PFSK-1 (cell line): ENCODE data around the gene NRM.

Experiments used
- POLR2AphosphoS5 ChIP-seq: IDR thresholded peaks from 2 replicates; pipeline ENCODE4 v1.6.1; 2012; ENCODE audit warnings: low read depth, mild to moderate bottlenecking, control low read depth, low read length, moderate library complexity
- SIN3A ChIP-seq: IDR thresholded peaks from 2 replicates; pipeline ENCODE4 v1.6.1; 2012; ENCODE audit warnings: mild to moderate bottlenecking, low read length, moderate library complexity, borderline replicate concordance; ENCODE audit not compliant: insufficient read depth
- TAF1 ChIP-seq: IDR thresholded peaks from 2 replicates; pipeline ENCODE4 v1.6.1; 2012; ENCODE audit warnings: low read length, control low read depth, borderline replicate concordance; ENCODE audit not compliant: insufficient read depth
- TF ChIP-seq, protein P1 (sequence below), 2 experiments: IDR thresholded peaks; 2 replicates each; pipeline versions ENCODE4 v1.6.1 to v1.8.0; 2011 to 2012; ENCODE audit warnings: low read depth in 2 of 2, low read length in 2 of 2, control low read depth in 1 of 2, inconsistent platforms in 1 of 2, mild to moderate bottlenecking in 1 of 2, moderate library complexity in 1 of 2; ENCODE audit not compliant: insufficient read depth in 1 of 2

DNA sequence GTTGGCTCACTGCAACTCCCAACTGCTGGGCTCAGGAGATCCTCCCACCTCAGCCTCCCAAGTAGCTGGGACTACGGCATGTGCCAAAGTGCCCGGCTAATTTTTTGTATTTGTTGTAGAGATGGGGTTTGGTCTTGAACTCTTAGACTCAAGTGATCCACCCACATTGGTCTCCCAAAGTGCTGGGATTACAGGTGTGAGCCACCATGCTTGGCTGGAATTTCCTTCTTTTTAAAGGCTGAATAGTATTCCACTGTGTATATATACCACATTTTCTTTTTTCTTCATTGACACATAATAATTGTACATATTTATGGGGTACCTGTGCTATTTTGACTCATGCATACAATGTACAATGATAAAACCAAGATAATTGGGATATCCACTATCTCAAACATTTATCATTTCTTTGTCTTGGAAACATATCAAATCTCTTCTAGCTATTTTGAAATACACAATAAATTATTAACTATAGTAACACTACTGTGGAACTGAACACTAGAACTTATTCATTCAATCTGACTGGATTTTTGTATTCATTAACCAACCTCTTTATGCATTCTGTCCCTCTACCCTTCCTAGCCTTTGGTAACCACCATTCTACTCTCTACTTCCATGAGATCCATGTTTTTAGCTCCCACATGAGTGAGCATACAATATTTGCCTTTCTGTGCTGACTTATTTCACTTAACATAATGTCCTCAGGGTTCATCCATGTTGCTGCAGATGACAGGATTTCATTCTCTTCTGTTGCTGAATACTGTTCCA, 18.5 kb upstream of the NRM start:
- TF ChIP-seq TAF1 (no peak), POLR2AphosphoS5 (no peak), SIN3A (no peak)
- TF ChIP-seq, protein P1, sequence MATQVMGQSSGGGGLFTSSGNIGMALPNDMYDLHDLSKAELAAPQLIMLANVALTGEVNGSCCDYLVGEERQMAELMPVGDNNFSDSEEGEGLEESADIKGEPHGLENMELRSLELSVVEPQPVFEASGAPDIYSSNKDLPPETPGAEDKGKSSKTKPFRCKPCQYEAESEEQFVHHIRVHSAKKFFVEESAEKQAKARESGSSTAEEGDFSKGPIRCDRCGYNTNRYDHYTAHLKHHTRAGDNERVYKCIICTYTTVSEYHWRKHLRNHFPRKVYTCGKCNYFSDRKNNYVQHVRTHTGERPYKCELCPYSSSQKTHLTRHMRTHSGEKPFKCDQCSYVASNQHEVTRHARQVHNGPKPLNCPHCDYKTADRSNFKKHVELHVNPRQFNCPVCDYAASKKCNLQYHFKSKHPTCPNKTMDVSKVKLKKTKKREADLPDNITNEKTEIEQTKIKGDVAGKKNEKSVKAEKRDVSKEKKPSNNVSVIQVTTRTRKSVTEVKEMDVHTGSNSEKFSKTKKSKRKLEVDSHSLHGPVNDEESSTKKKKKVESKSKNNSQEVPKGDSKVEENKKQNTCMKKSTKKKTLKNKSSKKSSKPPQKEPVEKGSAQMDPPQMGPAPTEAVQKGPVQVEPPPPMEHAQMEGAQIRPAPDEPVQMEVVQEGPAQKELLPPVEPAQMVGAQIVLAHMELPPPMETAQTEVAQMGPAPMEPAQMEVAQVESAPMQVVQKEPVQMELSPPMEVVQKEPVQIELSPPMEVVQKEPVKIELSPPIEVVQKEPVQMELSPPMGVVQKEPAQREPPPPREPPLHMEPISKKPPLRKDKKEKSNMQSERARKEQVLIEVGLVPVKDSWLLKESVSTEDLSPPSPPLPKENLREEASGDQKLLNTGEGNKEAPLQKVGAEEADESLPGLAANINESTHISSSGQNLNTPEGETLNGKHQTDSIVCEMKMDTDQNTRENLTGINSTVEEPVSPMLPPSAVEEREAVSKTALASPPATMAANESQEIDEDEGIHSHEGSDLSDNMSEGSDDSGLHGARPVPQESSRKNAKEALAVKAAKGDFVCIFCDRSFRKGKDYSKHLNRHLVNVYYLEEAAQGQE (IDR thresholded peaks at IDR 0.05; ENCODE audit: insufficient read depth in 1 of 2, low read depth in 2 of 2, low read length in 2 of 2): no peak
